Loucy (cell line): ENCODE data around the gene HTR3D.

Experiments
- H2AFZ ChIP-seq: fragments of 200-600 bp; sonication (generic); 2 replicates; pipeline ENCODE4 v1.6.0; 2016; ENCODE audit warnings: antibody characterized with exemption, mild to moderate bottlenecking, low read length, moderate library complexity
- H3F3A ChIP-seq: fragments of 200-600 bp; 2 replicates; pipeline ENCODE4 v1.6.0; 2016; ENCODE audit warnings: antibody characterized with exemption, low read depth, mild to moderate bottlenecking
- H3K27me3 ChIP-seq: fragments of 200-600 bp; sonication (generic); 2 replicates; pipeline ENCODE4 v1.6.1; 2014; ENCODE audit warnings: low read length, mild to moderate bottlenecking; ENCODE audit not compliant: insufficient read depth, poor library complexity, severe bottlenecking
- H3K36me3 ChIP-seq: fragments of 200-600 bp; sonication (generic); 2 replicates; pipeline ENCODE4 v1.6.1; 2016; ENCODE audit warnings: low read length; ENCODE audit not compliant: insufficient read depth
- H3K4me1 ChIP-seq: fragments of 200-600 bp; sonication (generic); 2 replicates; pipeline ENCODE4 v1.5.1; 2014; ENCODE audit warnings: low read length, mild to moderate bottlenecking; ENCODE audit not compliant: insufficient read depth, poor library complexity, severe bottlenecking
- H3K4me2 ChIP-seq: fragments of 200-600 bp; sonication (generic); 2 replicates; pipeline ENCODE4 v1.6.0; 2014; ENCODE audit warnings: antibody characterized with exemption, low read length, low read depth, mild to moderate bottlenecking; ENCODE audit not compliant: poor library complexity, severe bottlenecking
- H3K4me3 ChIP-seq: fragments of 200-600 bp; sonication (generic); 2 replicates; pipeline ENCODE4 v1.5.1; 2014; ENCODE audit warnings: low read length, mild to moderate bottlenecking, mixed read lengths; ENCODE audit not compliant: poor library complexity, severe bottlenecking
- H3K79me2 ChIP-seq: fragments of 200-600 bp; sonication (generic); 2 replicates; pipeline ENCODE4 v1.6.1; 2014; ENCODE audit warnings: low read length; ENCODE audit not compliant: insufficient read depth
- H3K9ac ChIP-seq: fragments of 200-600 bp; sonication (generic); 2 replicates; pipeline ENCODE4 v1.6.0; 2014; ENCODE audit warnings: mild to moderate bottlenecking, low read depth, low read length, moderate library complexity; ENCODE audit not compliant: poor library complexity, severe bottlenecking
- H3K9me2 ChIP-seq: fragments of 200-600 bp; sonication (generic); replicated peaks from 2 replicates; pipeline ENCODE4 v1.6.1; 2016; ENCODE audit warnings: low read depth, low read length, mixed read lengths
- H3K9me3 ChIP-seq: fragments of 200-600 bp; sonication (generic); 2 replicates; pipeline ENCODE4 v1.6.1; 2014; ENCODE audit warnings: mild to moderate bottlenecking, antibody characterized with exemption, low read length, low read depth; ENCODE audit not compliant: insufficient read depth
- H4K20me1 ChIP-seq: fragments of 200-600 bp; sonication (generic); 2 replicates; pipeline ENCODE4 v1.6.0; 2014; ENCODE audit warnings: antibody characterized with exemption, low read length, mild to moderate bottlenecking; ENCODE audit not compliant: insufficient read depth, poor library complexity, severe bottlenecking
- EZH2phosphoT487 ChIP-seq: fragments of 200-600 bp; IDR thresholded peaks from 2 replicates; pipeline ENCODE4 v1.6.1; 2018; ENCODE audit warnings: antibody characterized with exemption, mild to moderate bottlenecking, moderate library complexity, borderline replicate concordance
- TF ChIP-seq, protein P1 (sequence below): fragments of 200-600 bp; sonication (generic); conservative IDR thresholded peaks from 2 replicates; pipeline ENCODE4 v1.5.1; 2014; ENCODE audit warnings: mild to moderate bottlenecking, antibody characterized with exemption, low read length

HTR3D gene, protein sequence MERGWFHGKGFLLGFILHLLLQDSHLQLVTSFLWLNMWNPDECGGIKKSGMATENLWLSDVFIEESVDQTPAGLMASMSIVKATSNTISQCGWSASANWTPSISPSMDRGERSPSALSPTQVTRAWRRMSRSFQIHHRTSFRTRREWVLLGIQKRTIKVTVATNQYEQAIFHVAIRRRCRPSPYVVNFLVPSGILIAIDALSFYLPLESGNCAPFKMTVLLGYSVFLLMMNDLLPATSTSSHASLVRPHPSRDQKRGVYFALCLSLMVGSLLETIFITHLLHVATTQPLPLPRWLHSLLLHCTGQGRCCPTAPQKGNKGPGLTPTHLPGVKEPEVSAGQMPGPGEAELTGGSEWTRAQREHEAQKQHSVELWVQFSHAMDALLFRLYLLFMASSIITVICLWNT

DNA sequence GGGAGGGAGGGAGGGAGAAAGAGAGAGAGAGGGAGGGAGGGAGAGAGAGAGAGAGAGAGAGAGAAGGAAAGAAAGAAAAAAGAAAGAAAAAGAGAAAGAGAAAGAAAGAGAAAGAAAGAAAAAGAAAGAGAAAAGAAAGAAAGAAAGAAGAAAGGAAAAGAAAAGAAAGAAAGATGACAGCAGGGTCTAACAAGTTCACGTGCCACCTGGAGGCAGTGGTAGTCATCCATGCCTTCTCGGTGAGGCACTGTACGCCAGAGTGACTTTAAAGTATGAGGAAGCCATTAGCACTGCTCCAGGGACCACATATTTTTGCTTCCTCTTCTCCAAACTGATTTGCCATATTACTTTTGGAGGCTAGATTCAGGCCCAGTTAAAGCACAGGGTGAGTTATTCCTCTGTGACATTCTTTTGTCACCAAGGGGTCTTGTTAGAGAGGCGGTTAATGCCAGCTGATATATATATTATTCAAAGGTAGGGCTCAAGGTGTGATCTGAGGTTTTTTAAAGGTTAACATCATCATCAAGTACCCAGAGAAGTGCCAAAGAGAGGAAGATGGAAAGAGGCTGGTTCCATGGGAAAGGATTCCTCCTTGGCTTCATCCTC is at the start of gene HTR3D:
Gene HTR3D, plus strand, starts transcription at position 556 of the 606 bp plus-strand sequence. Its CDS starts 0 bp downstream, at position 556.
- TF ChIP-seq EZH2phosphoT487, result no peak
- TF ChIP-seq, protein P1, sequence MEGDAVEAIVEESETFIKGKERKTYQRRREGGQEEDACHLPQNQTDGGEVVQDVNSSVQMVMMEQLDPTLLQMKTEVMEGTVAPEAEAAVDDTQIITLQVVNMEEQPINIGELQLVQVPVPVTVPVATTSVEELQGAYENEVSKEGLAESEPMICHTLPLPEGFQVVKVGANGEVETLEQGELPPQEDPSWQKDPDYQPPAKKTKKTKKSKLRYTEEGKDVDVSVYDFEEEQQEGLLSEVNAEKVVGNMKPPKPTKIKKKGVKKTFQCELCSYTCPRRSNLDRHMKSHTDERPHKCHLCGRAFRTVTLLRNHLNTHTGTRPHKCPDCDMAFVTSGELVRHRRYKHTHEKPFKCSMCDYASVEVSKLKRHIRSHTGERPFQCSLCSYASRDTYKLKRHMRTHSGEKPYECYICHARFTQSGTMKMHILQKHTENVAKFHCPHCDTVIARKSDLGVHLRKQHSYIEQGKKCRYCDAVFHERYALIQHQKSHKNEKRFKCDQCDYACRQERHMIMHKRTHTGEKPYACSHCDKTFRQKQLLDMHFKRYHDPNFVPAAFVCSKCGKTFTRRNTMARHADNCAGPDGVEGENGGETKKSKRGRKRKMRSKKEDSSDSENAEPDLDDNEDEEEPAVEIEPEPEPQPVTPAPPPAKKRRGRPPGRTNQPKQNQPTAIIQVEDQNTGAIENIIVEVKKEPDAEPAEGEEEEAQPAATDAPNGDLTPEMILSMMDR, result no peak
- Histone ChIP-seq H3K4me1 (no peaks in the 10 kb centered on the region), H4K20me1 (no peaks in the 10 kb centered on the region), H3K36me3 (no peaks in the 10 kb centered on the region), H3F3A (no peaks in the 10 kb centered on the region), H3K79me2 (no peaks in the 10 kb centered on the region), H3K9me2 (no peaks in the 10 kb centered on the region), H3K4me3 (no peak within 1 kb of the TSS), H3K4me2 (no peak within 1 kb of the TSS), H2AFZ (no peak within 1 kb of the TSS), H3K9ac (no peak within 1 kb of the TSS), H3K9me3 (no peaks in the 10 kb centered on the region), H3K27me3 (no peaks in the 10 kb centered on the region)

GRCh38 chr3:183981990-183982644 is 49.4 kb upstream of the HTR3D start:
- Histone ChIP-seq H4K20me1 (no peaks in the 10 kb centered on the region), H3K4me2 (no peak overlapping the region), H3K4me1 (peaks cover 3% of the 10 kb centered on the region), H2AFZ (no peak overlapping the region), H3F3A (no peaks in the 10 kb centered on the region), H3K9me3 (no peaks in the 10 kb centered on the region), H3K36me3 (peaks cover 39% of the 10 kb centered on the region; the same call in 1 of the 2 replicates), H3K9ac (no peak overlapping the region), H3K4me3 (no peak overlapping the region), H3K9me2 (no peaks in the 10 kb centered on the region), H3K27me3 (no peaks in the 10 kb centered on the region), H3K79me2 (no peaks in the 10 kb centered on the region)
- TF ChIP-seq, protein P1, result no peak
- no peak for TF ChIP-seq EZH2phosphoT487

GRCh38 chr3:183984127-183984740 is 47.3 kb upstream of the HTR3D start:
- Histone ChIP-seq H2AFZ (no peak overlapping the region), H3K9ac (no peak overlapping the region), H3K4me3 (no peak overlapping the region), H3K79me2 (no peaks in the 10 kb centered on the region), H3K9me3 (no peaks in the 10 kb centered on the region), H3K4me2 (no peak overlapping the region), H3K4me1 (peaks cover 18% of the 10 kb centered on the region), H3F3A (peaks cover 3% of the 10 kb centered on the region; the same call in 1 of the 2 replicates), H3K36me3 (peaks cover 42% of the 10 kb centered on the region; the same call in 1 of the 2 replicates), H4K20me1 (no peaks in the 10 kb centered on the region), H3K27me3 (no peaks in the 10 kb centered on the region), H3K9me2 (no peaks in the 10 kb centered on the region)
- TF ChIP-seq, protein P1, result no peak
- no peak for TF ChIP-seq EZH2phosphoT487
